Fibroblast of lung (primary cell): ENCODE measurements around the gene ATXN7L1. TPM values are rescaled to one million over a fixed set of nuclear protein-coding genes. Genes with fewer than 3 reads are reported as not detected.

Source experiments
- DNase-seq, 2 donors: peaks; one replicate each; pipeline versions ENCODE4 v3.0.0 to v3.0.0-alpha.2; 2010; ENCODE audit warnings: low read depth in 2 of 2
- H2AFZ ChIP-seq: 2 replicates; pipeline ENCODE4 v1.5.1; 2012; ENCODE audit warnings: low read length, control low read depth, inconsistent platforms
- H3K27ac ChIP-seq: 2 replicates; pipeline ENCODE4 v1.5.1; 2011; ENCODE audit warnings: low read length, control low read depth; ENCODE audit not compliant: insufficient read depth
- H3K27me3 ChIP-seq: 2 replicates; pipeline ENCODE4 v1.5.1; 2011; ENCODE audit warnings: mild to moderate bottlenecking, low read length; ENCODE audit not compliant: control insufficient read depth, insufficient read depth
- H3K36me3 ChIP-seq: 2 replicates; pipeline ENCODE4 v1.5.1; 2011; ENCODE audit warnings: low read length; ENCODE audit not compliant: control insufficient read depth, insufficient read depth
- H3K4me1 ChIP-seq: 2 replicates; pipeline ENCODE4 v1.5.1; 2011; ENCODE audit warnings: low read length; ENCODE audit not compliant: control insufficient read depth, insufficient read depth; ENCODE audit errors: extremely low read depth
- H3K4me2 ChIP-seq: 2 replicates; pipeline ENCODE4 v1.5.1; 2011; ENCODE audit warnings: low read length, control low read depth; ENCODE audit not compliant: insufficient read depth; ENCODE audit errors: extremely low read depth
- H3K4me3 ChIP-seq, 4 experiments: fragments of 200-600 bp in 1 of 4; sonication (generic) in 1 of 4; replicated peaks in 1 of 4; 2 replicates each; pipeline ENCODE4 v1.5.1; 2011 to 2016; ENCODE audit warnings: low read length in 4 of 4, low read depth in 3 of 4, mild to moderate bottlenecking in 3 of 4, control low read depth in 2 of 4, inconsistent platforms in 1 of 4, mixed read lengths in 1 of 4; ENCODE audit not compliant: insufficient read depth in 1 of 4; ENCODE audit errors: control extremely low read depth in 1 of 4
- H3K79me2 ChIP-seq: 2 replicates; pipeline ENCODE4 v1.5.1; 2012; ENCODE audit warnings: mild to moderate bottlenecking, low read length, inconsistent platforms; ENCODE audit not compliant: control insufficient read depth, insufficient read depth
- H3K9ac ChIP-seq: 2 replicates; pipeline ENCODE4 v1.5.1; 2011; ENCODE audit warnings: mild to moderate bottlenecking, low read length, control low read depth; ENCODE audit not compliant: insufficient read depth
- H3K9me3 ChIP-seq: 2 replicates; pipeline ENCODE4 v1.5.1; 2012; ENCODE audit warnings: low read depth, low read length; ENCODE audit not compliant: control insufficient read depth, insufficient read depth
- H4K20me1 ChIP-seq: 2 replicates; pipeline ENCODE4 v1.5.1; 2011; ENCODE audit warnings: low read length; ENCODE audit not compliant: control insufficient read depth, insufficient read depth; ENCODE audit errors: extremely low read depth
- CTCF ChIP-seq, 2 donors: IDR thresholded peaks in 1 of 2; conservative IDR thresholded peaks in 1 of 2; 1 replicate in 1 of 2; 2 replicates in 1 of 2; pipeline ENCODE4 v1.5.1; 2011 to 2012; ENCODE audit warnings: low read length in 2 of 2, control low read depth in 1 of 2, inconsistent platforms in 1 of 2, low read depth in 1 of 2, mild to moderate bottlenecking in 1 of 2
- EZH2 ChIP-seq: IDR thresholded peaks from 2 replicates; pipeline ENCODE4 v1.5.1; 2012; ENCODE audit warnings: low read length, control low read depth, mild to moderate bottlenecking; ENCODE audit errors: missing control alignments
- polyA plus RNA-seq, 2 donors: library from polyadenylated mRNA; depleted of rRNA in 1 of 2; stranded (reverse) in 1 of 2; unstranded in 1 of 2; fragments of >200 nt; gene quantifications; 2 replicates each; pipeline ENCODE4 v1.2.1, GENCODE V29; 2011 to 2012; ENCODE audit warnings: missing spikeins in 1 of 2
- total RNA-seq: library from RNA; depleted of rRNA; stranded (reverse); fragments of >200 nt; gene quantifications from 2 replicates; pipeline ENCODE4 v1.2.1, GENCODE V29; 2014

The ATXN7L1 gene
- total and polyA plus RNA-seq, 2 donors (not counting 1 experiment from before 2014, with no cell fraction given), result 5.1 to 9.4 TPM

- Histone ChIP-seq H4K20me1 (no peaks in the 10 kb centered on the region), H3K27me3 (no peaks in the 10 kb centered on the region)
Observed at GRCh38 chr7:105871142-105871541, 5.3 kb downstream of the ATXN7L1 start.

GRCh38 chr7:105866102-105866801 is 10.1 kb downstream of the ATXN7L1 start:
- TF ChIP-seq EZH2 (no peak), CTCF (conservative IDR thresholded peaks at IDR 0.05 in 1 of 2, IDR thresholded peaks at IDR 0.05 in 1 of 2; ENCODE audit: low read depth in 1 of 2, low read length in 2 of 2) (no peak)
- H3K4me3 ChIP-seq, result no peak overlapping the region
- no peaks in the 10 kb centered on the region for H3K4me1 ChIP-seq
- no peaks in the 10 kb centered on the region for H4K20me1 ChIP-seq
- no peak overlapping the region for H3K9ac ChIP-seq
- H3K9me3 ChIP-seq, result no peaks in the 10 kb centered on the region
- no peaks in the 10 kb centered on the region for H3K79me2 ChIP-seq
- H3K4me2 ChIP-seq, result no peak overlapping the region
- no peak overlapping the region for H2AFZ ChIP-seq
- no peaks in the 10 kb centered on the region for H3K27me3 ChIP-seq
- DNase-seq, result no peak
- H3K36me3 ChIP-seq, result no peaks in the 10 kb centered on the region
- H3K27ac ChIP-seq, result no peak overlapping the region

More at GRCh38 chr7:105871142-105871541, 5.3 kb downstream of the ATXN7L1 start:
- H2AFZ ChIP-seq, result no peak overlapping the region
- no peak overlapping the region for H3K4me3 ChIP-seq
- DNase-seq, result no peak
- H3K4me2 ChIP-seq, result no peak overlapping the region
- H3K79me2 ChIP-seq, result peaks cover 15% of the 10 kb centered on the region
- TF ChIP-seq EZH2 (no peak), CTCF (conservative IDR thresholded peaks at IDR 0.05 in 1 of 2, IDR thresholded peaks at IDR 0.05 in 1 of 2; ENCODE audit: low read depth in 1 of 2, low read length in 2 of 2) (no peak)
- H3K36me3 ChIP-seq, result peaks cover 4% of the 10 kb centered on the region
- H3K9me3 ChIP-seq, result no peaks in the 10 kb centered on the region
- peaks cover 5% of the 10 kb centered on the region for H3K4me1 ChIP-seq
- H3K9ac ChIP-seq, result no peak overlapping the region
- H3K27ac ChIP-seq, result no peak overlapping the region

- Histone ChIP-seq H3K27me3 (no peaks in the 10 kb centered on the region), H3K9ac (no peak overlapping the region), H3K9me3 (no peaks in the 10 kb centered on the region), H3K4me2 (no peak overlapping the region), H3K36me3 (no peaks in the 10 kb centered on the region), H3K79me2 (no peaks in the 10 kb centered on the region), H3K4me3 (no peak overlapping the region), H4K20me1 (no peaks in the 10 kb centered on the region), H3K4me1 (no peaks in the 10 kb centered on the region), H2AFZ (no peak overlapping the region), H3K27ac (no peak overlapping the region)
- DNase-seq, result no peak
- TF ChIP-seq EZH2 (no peak), CTCF (conservative IDR thresholded peaks at IDR 0.05 in 1 of 2, IDR thresholded peaks at IDR 0.05 in 1 of 2; ENCODE audit: low read depth in 1 of 2, low read length in 2 of 2) (no peak)
Observed at GRCh38 chr7:105863876-105864275, 12.5 kb downstream of the ATXN7L1 start.
